Gastroesophageal sphincter (tissue), 3 donors: ENCODE data around the gene MGLL.

Experiments
- CTCF ChIP-seq, 4 experiments: fragments of 200-600 bp in 2 of 4; fragments of 450-650 bp in 2 of 4; sonication (generic) in 1 of 4; IDR thresholded peaks; one replicate each; pipeline ENCODE4 v1.5.1; 2017 to 2019; ENCODE audit warnings: antibody characterized with exemption in 4 of 4, mild to moderate bottlenecking in 2 of 4, moderate library complexity in 2 of 4
- EP300 ChIP-seq: sonication (generic); formaldehyde crosslinking; IDR thresholded peaks from one replicate; pipeline ENCODE4 v1.6.1; 2017; ENCODE audit warnings: antibody characterized with exemption, mild to moderate bottlenecking
- POLR2A ChIP-seq, 2 donors: fragments of 450-650 bp; IDR thresholded peaks; one replicate each; pipeline ENCODE4 v1.6.1; 2017; ENCODE audit warnings: antibody characterized with exemption in 2 of 2, mild to moderate bottlenecking in 2 of 2, moderate library complexity in 1 of 2
- POLR2AphosphoS5 ChIP-seq: sonication (generic); formaldehyde crosslinking; IDR thresholded peaks from one replicate; pipeline ENCODE4 v1.6.1; 2017; ENCODE audit warnings: antibody characterized with exemption

GRCh38 chr3:127661600-127661999 lies 160.7 kb downstream of the MGLL start:
- TF ChIP-seq CTCF (IDR thresholded peaks at IDR 0.05) (no peak), POLR2A (IDR thresholded peaks at IDR 0.05) (no peak), EP300 (no peak), POLR2AphosphoS5 (no peak)
